ENCODE results near the gene KRT3.

- no peak for TF ChIP-seq CHD1 (IDR thresholded peaks at IDR 0.05; ENCODE audit: low read depth, low read length)
- no peak for TF ChIP-seq MAX (IDR thresholded peaks at IDR 0.05; ENCODE audit: low read depth, low read length)
- TF ChIP-seq CTCF (IDR thresholded peaks at IDR 0.05 in 2 of 3, conservative IDR thresholded peaks at IDR 0.05 in 1 of 3; ENCODE audit: control insufficient read depth in 2 of 3, extremely low read depth in 1 of 3, insufficient read depth in 1 of 3, low read depth in 3 of 3, low read length in 3 of 3) = no peak
- TF ChIP-seq RFX5 (IDR thresholded peaks at IDR 0.05; ENCODE audit: low read depth, low read length) = no peak
- no peak for TF ChIP-seq SMC3 (IDR thresholded peaks at IDR 0.05; ENCODE audit: borderline replicate concordance, low read length)
- TF ChIP-seq ELK1 (IDR thresholded peaks at IDR 0.05; ENCODE audit: low read depth, low read length) = no peak
- no peak for TF ChIP-seq EZH2 (IDR thresholded peaks at IDR 0.05; ENCODE audit: borderline replicate concordance, control insufficient read depth, low read depth, low read length)
- TF ChIP-seq CBFB (IDR thresholded peaks at IDR 0.05; ENCODE audit: low read depth) = no peak
These were observed 19.0 kb downstream of the KRT3 start, which contains the start of gene KRT76 for GRCh38 chr12:52776913-52777395.

Measured in GM12878 (cell line).